ENCODE data around the gene BAAT. TPM values are rescaled to one million over a fixed set of nuclear protein-coding genes. Genes with fewer than 3 reads are reported as not detected.
"Not testable (repeated sequence)": the region's sequence is repeated elsewhere in the genome, so short reads cannot be mapped to it uniquely, and the experiment has no call there.

BAAT gene
- under 1 TPM; 0.05 to 0.68 (median 0.25) TPM for polyA plus RNA-seq (ENCODE audit: insufficient read length in 4 of 4)

DNA sequence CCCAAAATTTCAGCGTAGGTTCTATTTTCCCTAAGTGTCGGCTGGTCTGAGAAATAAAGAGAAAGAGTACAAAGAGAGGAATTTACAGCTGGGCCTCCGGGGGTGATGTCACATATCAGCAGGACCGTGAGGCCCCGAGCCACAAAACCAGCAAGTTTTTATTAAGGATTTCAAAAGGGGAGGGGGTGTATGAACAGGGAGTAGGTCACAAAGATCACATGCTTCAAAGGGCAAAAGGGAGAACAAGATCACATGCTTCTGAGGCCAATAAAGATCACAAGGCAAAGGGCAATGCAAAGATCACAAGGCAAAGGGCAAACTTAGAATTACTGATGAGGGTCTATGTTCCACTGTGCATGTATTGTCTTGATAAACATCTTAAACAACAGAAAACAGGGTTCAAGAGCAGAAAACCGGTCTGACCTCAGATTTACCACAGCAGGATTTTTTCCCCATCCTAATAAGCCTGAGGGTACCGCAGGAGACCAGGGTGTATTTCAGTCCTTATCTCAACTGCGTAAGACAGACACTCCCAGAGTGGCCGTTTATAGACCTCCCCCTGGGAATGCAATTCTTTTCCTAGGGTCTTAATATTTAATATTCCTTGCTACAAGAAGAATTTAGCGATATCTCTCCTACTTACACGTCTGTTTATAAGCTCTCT, at the start of gene BAAT:
TSS of gene BAAT (minus strand) at position 134 of the 664 bp plus-strand sequence. CDS start 13,602 bp downstream, outside the sequence.
- not testable (repeated sequence) for DNase-seq (ENCODE audit: low read depth in 4 of 4, low spot score in 2 of 4)

DNA sequence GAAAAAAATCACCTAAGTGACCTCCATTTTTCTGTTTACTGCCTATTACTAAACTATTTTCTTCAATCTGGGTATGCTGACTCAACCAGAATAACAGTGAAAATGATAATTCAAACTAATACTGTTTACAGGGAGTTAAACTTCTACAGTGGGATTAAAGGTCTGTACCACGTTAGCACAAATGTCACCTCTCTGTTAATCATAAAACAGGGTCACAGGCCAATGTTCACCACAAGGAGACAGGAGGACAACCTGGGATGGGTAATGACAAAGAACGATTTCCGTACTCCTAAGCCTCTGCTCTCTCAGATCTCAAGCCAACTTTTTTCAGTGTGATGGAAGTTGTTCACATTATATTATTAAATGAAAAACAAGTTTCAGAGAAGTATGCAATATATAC, 48.4 kb upstream of the BAAT start:
- no peak for DNase-seq (ENCODE audit: low read depth in 4 of 4, low spot score in 2 of 4)

DNA sequence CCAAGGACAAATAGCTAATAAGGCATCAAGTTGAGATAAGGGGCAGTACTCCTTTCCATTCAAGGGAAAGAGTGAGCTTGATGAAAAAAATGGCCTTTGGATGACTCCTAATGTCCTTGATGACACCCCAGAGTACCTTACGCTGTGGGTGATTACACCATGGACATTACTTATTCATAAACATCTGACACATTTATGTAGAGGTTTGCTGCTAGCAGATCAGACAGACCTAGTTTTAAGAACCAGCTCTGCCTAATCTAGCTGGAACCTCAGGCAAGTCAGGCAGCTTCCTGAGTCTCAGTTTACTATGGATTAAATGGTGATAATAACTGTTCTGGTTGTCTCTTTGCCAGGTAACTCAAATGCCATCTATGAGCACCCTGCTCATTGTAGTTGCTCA, 47.9 kb upstream of the BAAT start:
- no peak for DNase-seq (ENCODE audit: low read depth in 4 of 4, low spot score in 2 of 4)

DNA sequence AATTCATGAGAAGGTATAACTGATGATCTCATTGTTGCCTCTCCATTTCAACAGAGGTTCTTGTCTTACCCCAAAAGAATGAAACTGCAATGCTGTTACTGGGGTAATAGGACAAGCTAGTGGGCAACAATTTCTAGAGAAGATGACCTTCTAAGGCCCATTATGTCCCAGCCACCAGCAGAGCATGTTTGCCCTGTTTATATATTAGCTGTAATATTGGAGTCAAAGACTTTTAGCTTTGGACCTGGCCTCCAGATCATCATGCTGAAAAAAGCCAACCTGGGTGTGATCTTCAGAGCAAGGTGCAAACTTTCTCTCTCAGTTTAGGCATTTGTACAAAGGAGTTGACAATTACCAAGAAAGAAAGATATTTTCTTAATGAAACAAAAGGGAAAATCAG, 47.4 kb upstream of the BAAT start:
- DNase-seq (ENCODE audit: low read depth in 4 of 4, low spot score in 2 of 4), result no peak

DNA sequence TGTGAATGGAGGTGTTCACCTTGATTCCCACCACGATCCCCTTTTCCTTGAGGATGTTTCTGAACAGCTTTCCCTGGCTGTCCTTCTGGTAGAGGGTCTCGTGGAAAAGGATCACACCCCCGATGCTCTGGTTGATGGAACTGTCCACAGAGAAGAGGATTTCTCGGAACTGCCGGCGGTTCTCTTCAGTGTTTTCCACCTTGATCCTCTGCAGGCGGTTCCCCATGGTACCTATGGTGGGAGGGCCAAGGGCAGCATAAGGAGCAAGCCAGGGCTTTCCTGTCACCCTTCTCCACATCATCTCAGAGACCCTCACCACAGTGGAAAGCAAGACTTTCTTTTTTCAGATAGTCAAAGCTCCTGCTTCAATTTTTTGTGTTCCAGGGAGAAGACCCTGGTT, 44.9 kb upstream of the BAAT start:
- no peak for DNase-seq (ENCODE audit: low read depth in 4 of 4, low spot score in 2 of 4)

DNA sequence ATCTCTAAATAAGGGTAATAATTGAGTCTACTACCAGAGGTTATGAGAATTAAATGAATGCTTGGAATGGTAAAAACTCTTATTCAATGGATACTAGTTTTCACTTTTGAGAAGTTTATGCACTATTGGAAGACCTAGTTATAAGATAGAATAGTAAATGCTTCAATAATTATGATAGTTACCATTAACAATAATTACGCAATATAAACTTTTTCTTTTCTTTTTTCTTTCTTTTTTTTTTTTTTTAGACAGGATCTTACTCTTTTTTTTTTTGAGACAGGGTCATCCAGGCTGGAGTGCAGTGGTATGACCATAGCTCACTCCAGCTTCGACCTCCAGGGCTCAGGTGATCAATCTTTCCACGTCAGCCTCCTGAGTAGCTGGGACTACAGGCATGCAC, 44.1 kb upstream of the BAAT start:
- no peak for DNase-seq (ENCODE audit: low read depth in 4 of 4, low spot score in 2 of 4)

DNA sequence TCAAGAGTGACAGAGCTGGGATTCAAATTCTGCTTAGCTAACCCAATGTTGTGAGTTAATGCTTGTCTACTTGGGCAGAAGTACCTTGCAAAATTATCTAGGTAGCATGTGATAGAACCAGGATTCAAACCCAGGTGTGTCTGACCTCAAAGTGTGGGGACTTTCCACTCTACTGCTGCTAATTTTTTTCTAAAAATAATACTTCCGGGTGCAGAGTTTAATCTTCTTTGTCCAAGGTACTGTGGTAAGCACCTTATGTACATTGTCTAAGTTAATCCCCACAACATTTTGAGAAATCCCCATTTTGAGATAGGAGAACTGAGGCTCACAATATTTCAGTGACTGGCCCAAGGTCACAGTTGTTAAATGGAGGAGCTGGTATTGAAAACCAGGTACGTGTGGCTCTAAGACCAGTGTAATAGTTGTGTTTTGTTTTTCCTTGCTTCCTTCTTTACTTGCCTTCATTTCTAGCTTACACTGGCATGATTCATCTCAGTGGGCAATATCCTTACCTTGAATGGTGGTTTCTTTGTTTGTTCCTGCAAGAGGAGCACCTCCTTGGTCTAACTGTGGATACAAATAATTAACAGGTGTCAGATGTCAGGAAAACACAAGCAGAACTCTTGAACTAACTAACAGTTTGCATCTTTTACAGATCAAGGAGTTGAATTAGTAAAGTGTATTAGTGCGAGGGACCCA, 43.3 kb upstream of the BAAT start:
- no peak for DNase-seq (ENCODE audit: low read depth in 4 of 4, low spot score in 2 of 4)

DNA sequence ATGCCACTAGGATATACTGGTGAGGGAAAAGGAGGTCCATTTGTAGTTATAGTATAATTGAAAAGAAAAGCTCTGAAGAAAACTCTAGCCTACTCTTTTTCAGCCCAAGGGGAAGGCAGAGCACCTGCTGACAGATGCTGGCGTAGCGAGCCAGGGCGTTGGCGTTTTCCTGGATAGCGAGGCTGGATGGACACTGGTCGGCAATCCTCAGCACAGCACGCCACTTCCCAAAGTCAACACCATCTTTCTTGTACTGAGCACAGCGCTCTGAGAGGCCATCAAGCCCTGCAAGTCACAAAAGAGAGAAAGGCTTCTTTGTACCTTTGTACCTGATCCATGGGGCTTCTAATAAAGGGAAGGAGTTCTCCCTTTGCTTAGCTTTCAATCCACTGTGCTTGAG, 42.6 kb upstream of the BAAT start:
- DNase-seq (ENCODE audit: low read depth in 4 of 4, low spot score in 2 of 4), result no peak

DNA sequence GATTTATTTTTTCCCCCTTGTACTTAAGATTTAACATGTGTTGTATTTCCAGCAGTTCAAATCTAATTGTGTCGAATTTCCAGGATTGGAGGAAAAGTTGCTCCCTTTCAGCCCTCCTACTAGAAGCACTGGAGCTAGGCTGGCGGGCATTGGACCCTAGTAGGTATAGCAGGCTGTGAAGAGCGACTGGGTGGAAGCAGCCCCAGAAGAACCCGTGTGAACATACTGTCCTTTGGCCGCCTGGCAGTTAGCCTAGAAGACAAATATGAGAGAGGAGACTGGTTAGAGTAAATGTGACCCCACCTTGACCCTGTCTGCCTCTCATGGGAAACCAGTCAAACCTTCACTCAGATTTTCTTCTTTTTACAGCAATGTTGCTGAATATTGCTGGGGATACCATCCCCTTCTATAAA, 36.9 kb upstream of the BAAT start:
- DNase-seq (ENCODE audit: low read depth in 4 of 4, low spot score in 2 of 4), result no peak

DNA sequence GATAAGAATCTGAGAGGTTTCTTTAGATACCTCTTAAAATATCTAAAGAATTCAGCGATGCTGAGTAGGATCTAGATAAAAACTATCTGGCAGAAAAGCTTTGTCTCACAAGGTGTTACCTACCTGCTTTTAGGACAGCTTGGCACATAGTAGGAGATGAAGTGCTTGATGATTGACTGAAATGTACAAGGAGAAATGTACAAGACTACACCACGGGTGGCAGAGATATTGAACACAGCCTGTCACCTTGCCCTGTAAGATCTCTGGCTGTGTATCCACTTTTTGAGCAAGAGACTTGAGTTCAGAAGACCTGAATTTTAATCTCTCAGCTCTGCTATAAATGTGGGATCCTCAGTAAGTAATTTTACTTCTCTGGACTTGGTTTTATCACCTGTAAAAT, 35.1 kb upstream of the BAAT start:
- DNase-seq (ENCODE audit: low read depth in 4 of 4, low spot score in 2 of 4), result no peak

DNA sequence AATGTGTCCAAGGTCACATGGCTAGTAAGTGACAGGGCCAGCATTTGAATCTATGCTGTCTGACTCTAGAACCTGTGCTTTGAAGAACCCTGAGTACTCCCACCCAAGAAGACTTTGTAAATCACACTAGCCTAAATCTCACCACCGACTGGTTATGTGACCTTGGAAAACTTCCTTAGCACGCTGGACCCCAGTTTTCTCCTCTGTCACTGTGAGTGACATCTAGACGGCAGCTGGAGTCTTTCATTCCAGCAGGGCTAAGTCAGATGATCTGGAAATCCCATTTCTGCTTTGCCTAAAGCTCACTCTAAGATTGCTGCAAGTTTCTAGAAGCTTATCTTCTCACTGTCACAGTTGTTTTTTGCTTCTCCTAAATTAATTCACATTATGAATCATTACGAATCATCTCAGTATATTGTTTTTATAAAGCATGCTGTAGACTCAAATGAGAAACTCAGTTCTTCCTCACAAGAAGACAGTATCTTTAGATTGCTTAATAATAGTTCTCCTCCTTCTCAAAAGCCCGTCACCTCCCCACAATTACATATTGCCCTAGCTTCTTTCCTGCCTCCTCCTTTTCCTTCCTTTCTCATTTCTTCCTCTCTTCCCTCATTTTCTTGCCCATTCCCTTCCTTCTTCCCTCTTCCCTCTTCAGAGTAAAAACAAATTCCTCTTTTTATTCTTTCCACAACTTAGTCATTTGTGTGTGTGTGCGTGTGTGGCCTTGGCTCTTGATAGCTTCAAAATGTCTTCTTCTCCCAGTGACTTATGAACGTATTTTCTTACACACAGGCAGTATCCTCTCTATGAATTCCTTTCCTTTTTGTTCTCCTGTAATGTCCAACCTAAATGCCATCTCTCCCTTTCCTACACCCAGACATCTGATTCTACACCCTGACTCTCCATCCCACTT, 34.0 kb upstream of the BAAT start:
- no peak for DNase-seq (ENCODE audit: low read depth in 4 of 4, low spot score in 2 of 4)

DNA sequence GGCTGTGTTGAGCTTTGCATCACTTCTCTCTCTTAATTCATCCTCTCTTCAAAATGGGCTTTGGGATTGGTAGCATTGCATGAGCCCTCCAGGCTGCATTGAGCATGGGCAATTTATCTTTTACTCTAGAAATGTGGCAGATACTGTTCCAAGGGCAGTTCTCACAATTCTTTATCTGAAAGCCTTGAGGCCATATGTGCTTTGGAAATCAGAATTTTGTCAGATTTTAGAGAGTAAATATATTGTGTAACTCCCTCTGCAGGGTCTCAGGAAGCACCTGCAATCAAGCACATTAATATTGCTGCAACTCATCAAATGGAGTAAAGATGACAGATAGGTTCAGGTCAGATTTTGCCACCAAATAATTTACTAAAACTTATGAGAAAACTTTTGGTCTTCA, 33.2 kb upstream of the BAAT start:
- no peak for DNase-seq (ENCODE audit: low read depth in 4 of 4, low spot score in 2 of 4)

DNA sequence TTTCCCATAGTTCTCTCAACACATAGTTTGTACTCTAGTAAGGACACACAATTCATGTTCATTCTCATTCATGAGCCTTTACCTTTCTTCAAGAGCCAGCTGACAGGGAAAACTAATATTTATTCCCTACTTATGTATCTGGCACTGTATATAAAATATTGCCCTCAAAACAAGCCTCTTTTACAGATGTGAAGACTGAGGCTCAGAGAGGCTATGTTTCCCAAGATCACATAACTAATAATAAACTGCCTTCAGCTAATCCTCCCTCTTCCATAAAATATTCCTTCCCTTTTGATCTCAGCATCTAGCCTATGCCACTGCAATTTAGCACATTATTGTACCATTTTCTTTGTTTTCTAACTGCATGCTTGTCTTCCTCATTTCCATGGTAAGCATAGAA, 32.6 kb upstream of the BAAT start:
- no peak for DNase-seq (ENCODE audit: low read depth in 4 of 4, low spot score in 2 of 4)

DNA sequence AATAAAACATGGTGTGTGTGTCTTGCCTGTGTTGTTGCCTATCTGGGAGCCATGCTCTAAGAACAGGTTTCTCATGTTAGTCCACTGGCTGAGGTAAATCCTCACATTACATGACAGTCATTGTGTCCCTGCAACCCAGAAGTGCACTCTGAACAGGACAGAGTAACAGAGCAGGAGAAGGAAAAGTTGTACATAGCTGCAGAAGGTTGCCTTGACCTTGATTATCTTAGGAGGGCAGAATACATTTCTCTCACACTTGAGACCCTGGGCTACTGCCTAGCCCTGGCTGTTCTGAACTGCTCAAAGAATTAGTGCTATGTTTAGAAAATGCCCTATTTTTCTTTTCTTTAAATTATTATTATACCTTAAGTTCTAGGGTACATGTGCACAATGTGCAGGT, 30.8 kb upstream of the BAAT start:
- DNase-seq (ENCODE audit: low read depth in 4 of 4, low spot score in 2 of 4), result no peak

DNA sequence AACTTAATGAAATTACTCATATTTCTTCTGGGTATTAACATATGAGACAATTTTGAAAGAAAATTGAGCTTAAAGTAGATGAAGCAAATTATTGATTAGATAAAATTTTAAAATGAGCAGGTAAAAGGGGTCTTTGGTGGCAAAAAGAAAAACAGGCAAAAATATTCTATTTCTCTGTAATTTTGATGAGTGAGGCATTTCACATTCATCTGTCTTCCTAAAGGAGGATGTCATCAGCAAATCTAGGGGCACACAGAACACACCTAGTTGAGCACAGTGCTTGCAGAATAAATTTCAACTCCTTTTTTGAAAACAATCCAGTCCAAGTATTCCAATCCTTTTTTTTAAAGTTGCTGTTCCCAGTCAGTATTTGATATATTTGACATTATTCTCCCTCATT, 30.0 kb upstream of the BAAT start:
- no peak for DNase-seq (ENCODE audit: low read depth in 4 of 4, low spot score in 2 of 4)

DNA sequence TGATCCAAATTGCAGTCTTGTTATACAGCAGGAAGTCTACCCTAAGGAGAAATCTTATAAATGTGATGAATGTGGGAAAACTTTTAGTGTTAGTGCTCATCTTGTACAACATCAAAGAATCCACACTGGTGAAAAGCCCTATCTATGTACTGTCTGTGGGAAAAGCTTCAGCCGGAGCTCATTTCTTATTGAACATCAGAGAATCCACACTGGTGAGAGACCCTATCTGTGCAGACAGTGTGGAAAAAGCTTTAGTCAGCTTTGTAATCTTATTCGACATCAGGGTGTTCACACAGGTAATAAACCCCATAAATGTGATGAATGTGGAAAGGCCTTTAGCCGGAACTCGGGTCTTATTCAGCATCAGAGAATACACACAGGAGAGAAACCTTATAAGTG, 24.3 kb upstream of the BAAT start:
- DNase-seq (ENCODE audit: low read depth in 4 of 4, low spot score in 2 of 4), result no peak

DNA sequence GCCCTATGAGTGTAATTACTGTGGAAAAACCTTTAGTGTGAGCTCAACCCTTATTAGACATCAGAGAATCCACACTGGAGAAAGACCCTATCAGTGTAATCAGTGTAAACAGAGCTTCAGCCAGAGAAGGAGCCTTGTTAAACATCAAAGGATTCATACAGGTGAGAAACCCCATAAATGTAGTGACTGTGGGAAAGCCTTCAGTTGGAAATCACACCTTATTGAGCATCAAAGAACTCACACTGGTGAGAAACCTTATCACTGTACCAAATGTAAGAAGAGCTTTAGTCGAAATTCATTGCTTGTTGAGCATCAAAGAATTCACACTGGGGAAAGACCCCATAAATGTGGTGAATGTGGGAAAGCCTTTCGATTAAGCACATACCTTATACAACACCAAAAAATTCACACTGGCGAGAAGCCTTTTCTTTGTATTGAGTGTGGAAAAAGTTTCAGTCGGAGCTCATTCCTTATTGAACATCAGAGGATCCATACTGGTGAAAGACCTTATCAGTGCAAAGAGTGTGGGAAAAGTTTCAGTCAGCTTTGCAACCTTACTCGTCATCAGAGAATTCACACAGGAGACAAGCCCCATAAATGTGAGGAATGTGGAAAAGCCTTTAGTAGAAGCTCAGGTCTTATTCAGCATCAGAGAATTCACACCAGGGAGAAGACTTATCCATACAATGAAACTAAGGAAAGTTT, 23.7 kb upstream of the BAAT start:
- DNase-seq (ENCODE audit: low read depth in 4 of 4, low spot score in 2 of 4), result no peak

DNA sequence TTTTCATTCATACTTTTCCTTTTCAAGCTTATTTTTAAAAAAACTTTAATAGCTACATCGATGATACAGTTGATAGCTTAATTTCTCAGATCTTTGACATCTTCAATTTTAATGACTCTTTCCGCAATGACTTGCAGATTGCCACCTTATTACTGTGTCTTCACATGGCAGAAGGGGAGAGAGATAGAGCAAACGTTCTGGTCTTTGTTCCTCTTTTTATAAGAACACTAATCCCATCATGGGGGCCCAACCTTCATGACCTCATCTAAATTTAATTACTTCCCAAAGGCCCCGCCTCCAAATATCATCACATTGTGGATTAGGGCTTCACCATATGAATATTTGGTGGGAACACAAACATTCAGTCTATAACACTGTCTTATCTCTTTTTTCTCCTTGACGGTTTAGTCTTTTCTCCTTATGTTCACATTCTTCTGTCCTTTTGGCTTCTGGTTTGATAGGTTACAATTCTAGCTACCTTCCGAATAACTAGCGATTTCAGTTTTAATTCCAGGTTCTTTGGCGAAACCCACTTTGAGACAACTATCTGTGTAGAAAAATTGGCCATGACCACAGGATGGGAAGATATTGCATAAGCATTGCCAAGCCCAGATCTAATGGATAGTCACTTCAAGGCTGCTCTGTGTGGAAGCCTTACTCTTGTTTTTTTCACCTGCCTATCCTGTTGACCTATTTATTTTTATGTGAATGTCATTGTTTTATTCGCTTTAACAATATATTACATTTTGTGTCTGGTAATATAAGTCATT, 18.9 kb upstream of the BAAT start:
- DNase-seq (ENCODE audit: low read depth in 4 of 4, low spot score in 2 of 4), result no peak

DNA sequence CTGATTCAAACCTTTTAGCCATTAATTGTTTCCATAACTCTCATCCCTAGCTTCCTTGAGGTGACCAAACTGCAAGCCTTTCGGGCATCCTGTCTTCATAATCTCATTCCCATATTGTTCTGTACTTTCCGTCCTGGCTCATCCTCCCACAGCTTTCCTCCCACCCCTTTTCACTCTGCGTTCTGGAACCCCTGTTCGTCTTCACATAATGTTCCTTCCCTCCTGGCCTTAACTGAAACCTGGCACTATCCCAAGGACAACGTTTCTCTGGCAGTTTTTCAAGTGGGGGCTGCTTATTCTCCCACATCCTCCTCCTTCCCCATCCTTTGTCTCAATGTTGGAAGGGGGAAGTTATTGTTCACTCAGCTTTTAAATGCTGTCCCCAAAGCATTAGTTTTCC, 15.3 kb upstream of the BAAT start:
- DNase-seq (ENCODE audit: low read depth in 4 of 4, low spot score in 2 of 4), result no peak

DNA sequence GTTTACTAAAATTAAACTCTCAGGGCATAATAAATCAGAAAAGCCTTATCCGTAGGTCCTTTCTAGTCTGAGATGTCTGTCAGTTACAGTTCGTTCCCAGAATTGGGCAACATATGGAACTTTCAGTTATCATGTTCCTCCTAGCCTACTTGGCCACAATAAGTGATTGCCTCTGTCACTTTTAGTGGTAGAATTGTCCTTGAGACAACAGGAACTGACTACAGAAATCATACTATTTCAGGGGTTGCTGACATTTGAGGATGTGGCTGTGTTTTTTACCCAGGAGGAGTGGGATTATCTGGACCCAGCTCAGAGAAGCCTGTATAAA, 14.8 kb upstream of the BAAT start:
- no peak for DNase-seq (ENCODE audit: low read depth in 4 of 4, low spot score in 2 of 4)
